Neutrophil (primary cell): ENCODE data around the gene BORCS5.
A peak's percentile ranks its signal among the peaks of the same experiment; 100 is the strongest.

ENCODE experiments used
- H3K27ac ChIP-seq: fragments of 200-600 bp; sonication (generic); 2 replicates; pipeline ENCODE4 v1.5.1; 2016; ENCODE audit warnings: mild to moderate bottlenecking, moderate library complexity
- H3K27me3 ChIP-seq: fragments of 200-600 bp; sonication (generic); 2 replicates; pipeline ENCODE4 v1.6.0; 2016; ENCODE audit warnings: mild to moderate bottlenecking
- H3K36me3 ChIP-seq: fragments of 200-600 bp; sonication (generic); 2 replicates; pipeline ENCODE4 v1.5.1; 2017
- H3K4me1 ChIP-seq, 2 experiments: fragments of 200-600 bp in 1 of 2; sonication (generic) in 1 of 2; 1 replicate in 1 of 2; 2 replicates in 1 of 2; pipeline versions ENCODE4 v1.5.1 to v1.6.1; 2013 to 2016; ENCODE audit warnings: low read depth in 1 of 2, low read length in 1 of 2, mild to moderate bottlenecking in 1 of 2, moderate library complexity in 1 of 2; ENCODE audit not compliant: control insufficient read depth in 1 of 2, insufficient read depth in 1 of 2
- H3K4me3 ChIP-seq, 2 experiments: fragments of 200-600 bp in 1 of 2; sonication (generic) in 1 of 2; 1 replicate in 1 of 2; 2 replicates in 1 of 2; pipeline ENCODE4 v1.5.1; 2013 to 2016; ENCODE audit warnings: low read depth in 1 of 2, low read length in 1 of 2, mild to moderate bottlenecking in 1 of 2, moderate library complexity in 1 of 2
- H3K9me3 ChIP-seq: fragments of 200-600 bp; sonication (generic); 2 replicates; pipeline ENCODE4 v1.5.1; 2016
- TF ChIP-seq, protein P1 (sequence below): fragments of 200-600 bp; sonication (generic); IDR thresholded peaks from 2 replicates; pipeline ENCODE4 v1.5.1; 2016; ENCODE audit warnings: antibody characterized with exemption

Gene BORCS5

DNA sequence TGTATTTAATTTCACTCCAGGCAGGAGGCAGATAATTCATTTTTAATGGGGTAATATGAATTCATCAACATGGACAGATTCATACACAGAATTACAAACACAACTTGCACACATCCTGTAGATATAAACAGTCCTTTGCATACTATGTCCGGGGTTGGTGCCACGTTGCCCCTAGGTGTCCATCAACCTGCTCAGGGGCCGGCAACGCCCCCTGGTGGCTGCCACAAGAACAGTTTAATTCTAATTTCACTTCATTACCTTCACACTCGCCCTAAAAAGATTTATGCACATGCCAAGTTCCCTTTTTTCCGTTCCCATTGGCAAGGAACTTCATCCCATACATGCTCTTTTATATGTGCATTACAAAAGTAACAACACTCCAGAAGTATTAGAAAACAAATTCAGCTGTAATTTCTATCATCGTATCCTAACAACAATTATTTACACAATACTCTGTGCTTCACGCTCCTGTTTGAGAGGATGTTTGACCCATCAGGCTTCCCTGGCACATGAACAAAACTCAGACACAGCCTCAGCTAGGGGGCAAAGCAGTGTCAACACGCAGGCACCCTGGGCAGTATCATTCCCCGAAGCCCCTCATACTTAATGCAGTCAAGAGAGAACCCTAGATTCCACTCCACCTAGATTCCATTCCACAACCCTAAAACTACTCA is 22.4 kb upstream of the BORCS5 start:
- peak overlapping the region; percentile 93 for H3K27ac ChIP-seq
- no peaks in the 10 kb centered on the region for H3K9me3 ChIP-seq
- H3K4me1 ChIP-seq = peaks cover 64 to 65% of the 10 kb centered on the region in 2 experiments
- H3K36me3 ChIP-seq = peaks cover 48% of the 10 kb centered on the region
- TF ChIP-seq, protein P1, sequence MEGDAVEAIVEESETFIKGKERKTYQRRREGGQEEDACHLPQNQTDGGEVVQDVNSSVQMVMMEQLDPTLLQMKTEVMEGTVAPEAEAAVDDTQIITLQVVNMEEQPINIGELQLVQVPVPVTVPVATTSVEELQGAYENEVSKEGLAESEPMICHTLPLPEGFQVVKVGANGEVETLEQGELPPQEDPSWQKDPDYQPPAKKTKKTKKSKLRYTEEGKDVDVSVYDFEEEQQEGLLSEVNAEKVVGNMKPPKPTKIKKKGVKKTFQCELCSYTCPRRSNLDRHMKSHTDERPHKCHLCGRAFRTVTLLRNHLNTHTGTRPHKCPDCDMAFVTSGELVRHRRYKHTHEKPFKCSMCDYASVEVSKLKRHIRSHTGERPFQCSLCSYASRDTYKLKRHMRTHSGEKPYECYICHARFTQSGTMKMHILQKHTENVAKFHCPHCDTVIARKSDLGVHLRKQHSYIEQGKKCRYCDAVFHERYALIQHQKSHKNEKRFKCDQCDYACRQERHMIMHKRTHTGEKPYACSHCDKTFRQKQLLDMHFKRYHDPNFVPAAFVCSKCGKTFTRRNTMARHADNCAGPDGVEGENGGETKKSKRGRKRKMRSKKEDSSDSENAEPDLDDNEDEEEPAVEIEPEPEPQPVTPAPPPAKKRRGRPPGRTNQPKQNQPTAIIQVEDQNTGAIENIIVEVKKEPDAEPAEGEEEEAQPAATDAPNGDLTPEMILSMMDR = peak; percentile 78
- H3K4me3 ChIP-seq = peak overlapping the region; percentile 30 to 35
- no peaks in the 10 kb centered on the region for H3K27me3 ChIP-seq

DNA sequence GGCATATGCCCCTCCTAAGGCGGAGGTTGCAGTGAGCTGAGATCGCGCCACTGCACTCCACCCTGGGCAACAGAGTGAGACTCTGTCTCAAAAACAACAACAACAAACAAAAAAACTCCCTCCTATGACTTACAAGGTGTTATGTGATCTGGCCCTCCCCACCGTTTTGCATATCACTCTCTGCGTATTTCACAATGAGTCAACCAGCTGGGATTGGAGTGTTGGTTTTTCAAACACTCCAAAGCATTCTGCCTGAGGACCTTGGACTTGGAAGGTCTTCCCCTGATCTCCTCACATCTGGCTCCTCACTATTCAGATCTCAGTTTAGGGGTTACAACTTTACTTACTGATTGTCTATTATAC is 20.8 kb upstream of the BORCS5 start:
- H3K36me3 ChIP-seq = peaks cover 44% of the 10 kb centered on the region
- TF ChIP-seq, protein P1 = no peak
- peak overlapping the region; percentile 93 for H3K27ac ChIP-seq
- no peaks in the 10 kb centered on the region for H3K9me3 ChIP-seq
- no peaks in the 10 kb centered on the region for H3K27me3 ChIP-seq
- peaks cover 77% of the 10 kb centered on the region in 2 experiments for H3K4me1 ChIP-seq
- peak overlapping the region; percentile 4 to 58 for H3K4me3 ChIP-seq

DNA sequence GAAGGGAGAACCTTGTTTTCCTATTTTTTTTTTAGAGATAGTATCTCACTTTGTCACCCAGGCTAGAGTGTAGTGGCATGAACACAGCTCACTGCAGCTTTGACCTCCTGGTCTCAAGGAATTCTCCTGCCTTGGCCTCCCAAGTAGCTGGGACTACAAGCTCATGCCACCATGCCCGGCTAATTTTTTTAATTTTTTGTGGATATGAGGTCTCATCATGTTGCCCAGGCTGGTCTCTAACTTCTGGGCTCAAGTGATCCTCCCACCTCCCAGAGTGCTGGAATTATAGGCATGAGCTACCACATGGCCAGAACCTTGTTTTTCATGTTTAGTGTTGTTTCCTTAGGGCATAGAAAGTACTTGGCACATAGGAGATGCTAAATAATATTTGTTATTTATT is 20.4 kb upstream of the BORCS5 start:
- TF ChIP-seq, protein P1 = no peak
- Histone ChIP-seq H3K4me3 (peak overlapping the region; percentile 58 to 59), H3K27ac (peak overlapping the region; percentile 93), H3K9me3 (no peaks in the 10 kb centered on the region), H3K4me1 (peaks cover 77 to 81% of the 10 kb centered on the region in 2 experiments), H3K36me3 (peaks cover 44% of the 10 kb centered on the region), H3K27me3 (no peaks in the 10 kb centered on the region)

DNA sequence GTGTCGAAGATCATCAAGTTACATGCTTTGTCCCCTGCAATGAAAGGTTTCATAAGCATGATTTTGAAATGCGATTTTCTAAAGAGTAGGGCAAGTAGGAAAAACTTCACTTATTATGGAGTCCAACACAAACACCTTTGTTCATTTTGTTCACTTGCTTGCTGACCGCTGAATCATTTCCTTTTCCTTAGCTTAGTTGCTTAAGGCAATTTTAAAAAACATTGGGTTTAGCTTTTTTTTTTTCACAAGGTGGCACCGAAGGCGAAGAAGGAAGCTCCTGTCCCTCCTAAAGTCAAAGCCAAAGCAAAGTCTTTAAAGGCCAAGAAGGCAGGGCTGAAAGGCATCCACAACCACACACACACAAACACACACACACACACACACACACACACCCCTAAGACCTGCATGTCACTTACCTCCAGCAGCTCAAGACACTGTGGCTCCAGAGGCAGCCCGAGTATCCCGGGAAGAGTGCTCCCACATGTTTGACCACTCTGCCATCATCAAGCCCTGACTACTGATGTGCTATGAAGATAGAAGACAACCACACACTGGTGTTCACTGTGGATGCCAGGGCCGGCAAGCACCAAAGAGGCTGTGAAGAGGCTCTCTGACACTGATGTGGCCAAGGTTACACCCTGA is 18.2 kb upstream of the BORCS5 start:
- Histone ChIP-seq H3K36me3 (peaks cover 48% of the 10 kb centered on the region), H3K27ac (peak overlapping the region; percentile 93), H3K9me3 (no peaks in the 10 kb centered on the region), H3K4me3 (peak overlapping the region; percentile 58 to 59), H3K27me3 (no peaks in the 10 kb centered on the region), H3K4me1 (peaks cover 71 to 76% of the 10 kb centered on the region in 2 experiments)
- TF ChIP-seq, protein P1 = no peak

DNA sequence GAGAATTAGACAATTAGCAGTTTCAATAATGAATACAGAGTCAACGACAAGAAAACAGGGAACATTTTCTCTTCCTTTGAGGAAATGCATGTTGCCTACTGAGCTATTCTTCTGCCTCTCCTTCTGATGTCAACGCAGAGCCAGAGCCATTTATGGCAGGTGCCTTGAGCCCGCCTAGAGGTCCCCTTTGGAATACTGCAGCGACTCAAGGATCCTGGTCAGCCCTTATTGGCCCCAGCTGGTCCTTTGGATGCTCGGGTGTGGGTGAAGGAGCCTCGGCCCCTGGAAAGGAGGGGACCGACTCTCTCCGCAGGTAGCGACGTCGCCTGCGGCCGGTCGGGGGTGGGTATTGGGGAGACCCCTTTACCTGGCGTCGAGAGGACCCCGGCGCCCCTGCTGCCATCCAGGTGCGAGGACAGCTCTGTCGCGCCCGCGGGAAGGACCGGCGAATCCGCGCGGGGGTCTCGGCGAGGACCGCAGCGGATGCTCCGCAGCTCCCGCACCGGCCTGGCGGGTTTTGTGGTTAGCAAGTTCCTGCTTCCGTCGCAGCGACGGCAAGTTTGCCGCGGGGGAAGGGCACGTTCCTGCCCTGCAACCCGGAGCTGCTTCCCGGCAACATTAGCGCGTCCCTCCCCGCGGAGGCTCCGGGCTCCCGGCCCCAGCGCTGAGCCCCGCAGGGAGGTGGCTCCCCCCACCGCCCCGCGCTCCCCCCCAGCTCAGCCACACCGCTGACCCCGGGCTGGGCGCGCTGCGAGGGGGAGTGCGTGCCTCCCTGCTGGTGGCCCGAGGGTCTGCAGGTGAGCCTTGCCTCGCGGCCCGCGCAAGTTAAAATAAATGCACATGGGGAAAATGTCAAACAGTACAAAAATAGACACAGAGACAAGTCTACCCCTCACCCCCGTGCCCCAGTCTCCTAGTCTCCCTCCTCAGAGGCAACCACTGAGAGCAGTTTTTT is 6.9 kb upstream of the BORCS5 start, which contains the start of gene MANSC1:
Gene MANSC1, minus strand, starts transcription at position 532 of the 955 bp plus-strand sequence. CDS start 6,928 bp downstream, outside the sequence.
- Histone ChIP-seq H3K9me3 (no peaks in the 10 kb centered on the region), H3K36me3 (peaks cover 5% of the 10 kb centered on the region), H3K4me1 (peaks cover 55 to 66% of the 10 kb centered on the region in 2 experiments), H3K27me3 (no peaks in the 10 kb centered on the region), H3K27ac (peak within 1 kb of the TSS; percentile 95), H3K4me3 (peak within 1 kb of the TSS; percentile 70 to 75)
- TF ChIP-seq, protein P1 = peak; percentile 69
